NOMO-1 treated with dmso at 0.1 percent for 144 hours (cell line): ENCODE results near the gene CEACAM20.
"Not testable (repeated sequence)": the region's sequence is repeated elsewhere in the genome, so short reads cannot be mapped to it uniquely, and the experiment has no call there.

ENCODE experiments used
- DNase-seq: peaks from one replicate; lab custom pipeline; 2025; ENCODE audit not compliant: unreplicated experiment; lab: John Stamatoyannopoulos, UW

The CEACAM20 gene

GRCh38 chr19:44498988-44499387, 30.5 kb downstream of the CEACAM20 start:
- no peak for DNase-seq

DNA sequence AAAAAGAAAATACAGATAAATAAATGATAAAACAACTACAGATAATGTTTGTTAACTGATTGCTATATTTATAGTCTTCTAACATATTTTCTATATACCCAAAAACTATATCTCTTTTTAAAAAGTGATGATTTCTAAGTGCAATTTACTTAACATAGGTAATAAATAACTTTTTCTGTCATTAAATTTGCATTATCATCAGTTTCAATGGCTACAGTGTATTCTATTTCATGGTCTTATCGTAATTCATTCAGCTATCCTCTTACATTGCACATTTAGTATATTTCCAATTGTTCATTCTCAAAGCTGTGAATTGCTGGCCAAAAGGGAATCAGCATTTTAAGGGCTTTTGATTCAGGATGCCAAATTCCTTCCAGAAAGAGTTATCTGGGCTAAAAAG, 32.8 kb downstream of the CEACAM20 start:
- DNase-seq: no peak

DNA sequence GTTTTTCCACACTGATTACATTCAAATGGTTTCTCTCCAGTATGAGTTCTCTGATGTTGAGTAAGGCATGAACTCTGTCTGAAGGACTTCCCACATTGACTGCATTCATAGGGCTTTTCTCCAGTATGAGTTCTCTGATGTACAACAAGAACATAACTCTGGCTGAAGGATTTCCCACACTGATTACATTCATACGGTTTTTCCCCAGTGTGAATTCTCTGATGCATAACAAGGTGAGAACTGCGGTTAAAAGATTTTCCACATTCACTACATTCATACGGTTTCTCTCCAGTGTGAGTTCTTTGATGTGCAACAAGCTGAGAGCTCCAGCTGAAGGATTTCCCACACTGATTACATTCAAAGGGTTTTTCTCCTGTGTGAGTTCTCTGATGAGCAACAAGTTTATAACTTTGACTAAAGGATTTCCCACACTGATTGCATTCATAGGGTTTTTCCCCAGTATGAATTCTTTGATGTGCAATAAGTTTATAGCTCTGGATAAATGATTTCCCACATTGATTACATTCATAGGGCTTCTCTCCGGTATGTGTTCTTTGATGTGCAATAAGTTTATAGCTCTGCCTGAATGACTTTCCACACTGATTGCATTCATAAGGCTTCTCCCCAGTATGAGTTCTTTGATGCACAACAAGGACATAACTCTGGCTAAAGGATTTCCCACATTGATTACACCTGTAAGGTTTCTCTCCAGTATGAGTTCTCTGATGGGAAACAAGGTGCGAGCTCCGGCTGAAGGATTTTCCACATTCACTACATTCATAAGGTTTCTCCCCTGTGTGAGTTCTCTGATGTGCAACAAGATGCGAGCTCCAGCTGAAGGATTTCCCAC, 52.7 kb downstream of the CEACAM20 start:
- DNase-seq: no peak

- DNase-seq: not testable (repeated sequence)
These were observed 60.7 kb downstream of the CEACAM20 start for GRCh38 chr19:44468730-44469129.

DNA sequence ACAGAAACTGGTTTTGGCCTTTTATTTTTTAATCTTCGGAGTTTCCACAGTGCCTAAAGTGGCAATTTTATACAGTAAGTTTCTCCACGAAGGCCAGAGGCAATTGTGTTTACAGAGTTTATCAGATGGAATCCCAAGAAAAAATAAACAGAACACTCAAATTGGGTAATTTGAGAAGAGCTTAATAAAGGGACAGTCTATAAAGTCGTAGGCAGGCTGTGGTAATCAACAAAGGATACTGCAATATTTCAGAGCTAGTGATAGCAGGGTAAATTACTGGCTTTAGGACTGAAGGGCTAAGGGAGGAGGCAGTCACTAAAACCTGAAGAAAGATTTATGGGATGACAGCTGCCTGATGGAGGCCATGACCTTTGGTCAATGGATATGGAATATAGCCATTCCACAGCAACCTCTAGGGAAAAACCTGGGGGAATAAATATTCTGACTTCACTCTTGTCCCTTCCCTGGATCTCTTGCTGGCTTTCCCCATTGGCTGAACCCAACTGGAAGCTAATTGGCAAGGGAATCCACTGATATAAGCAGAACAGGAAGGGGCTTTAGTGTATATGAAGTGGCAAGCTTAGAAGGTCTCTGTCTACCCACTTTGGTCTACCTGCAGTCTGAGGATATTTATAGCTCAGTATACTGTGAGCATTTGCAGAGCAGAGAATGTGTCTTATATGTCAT, 66.7 kb downstream of the CEACAM20 start:
- not testable (repeated sequence) for DNase-seq
